ENCODE measurements around the gene PLEKHH1. TPM values are rescaled to one million over a fixed set of nuclear protein-coding genes. Genes with fewer than 3 reads are reported as not detected.

Gene PLEKHH1
- polyA plus RNA-seq, 1 donor from 2014 or later = 34.1 TPM

GRCh38 chr14:67573228-67574010, 40.3 kb downstream of the PLEKHH1 start (continued):
- TF ChIP-seq EZH2 (IDR thresholded peaks at IDR 0.05; ENCODE audit: borderline replicate concordance, insufficient read depth, low read length, poor library complexity, severe bottlenecking) = no peak
- TF ChIP-seq EP300 (conservative IDR thresholded peaks at IDR 0.05; ENCODE audit: poor library complexity, severe bottlenecking) = no peak
- TF ChIP-seq POLR2AphosphoS5 (IDR thresholded peaks at IDR 0.05) = no peak
- TF ChIP-seq RAD21 (conservative IDR thresholded peaks at IDR 0.05) = no peak
- no peak for TF ChIP-seq TAF1 (IDR thresholded peaks at IDR 0.05; ENCODE audit: low read depth)

GRCh38 chr14:67574156-67574555, 41.1 kb downstream of the PLEKHH1 start:
- H3K36me3 ChIP-seq (ENCODE audit: insufficient read depth, low read length) = peaks cover 13% of the 10 kb centered on the region
- H3K79me2 ChIP-seq (replicated peaks; ENCODE audit: insufficient read depth, low read length) = no peaks in the 10 kb centered on the region
- no peaks in the 10 kb centered on the region for H3K9me2 ChIP-seq (ENCODE audit: insufficient read depth, low read length)
- TF ChIP-seq EP300 (conservative IDR thresholded peaks at IDR 0.05; ENCODE audit: poor library complexity, severe bottlenecking) (no peak), REST (IDR thresholded peaks at IDR 0.05; ENCODE audit: borderline replicate concordance) (no peak), RAD21 (conservative IDR thresholded peaks at IDR 0.05) (no peak), POLR2AphosphoS5 (IDR thresholded peaks at IDR 0.05) (no peak), SMC3 (conservative IDR thresholded peaks at IDR 0.05; ENCODE audit: poor library complexity) (no peak), CTCF (IDR thresholded peaks at IDR 0.05; ENCODE audit: poor library complexity, severe bottlenecking) (no peak), TAF1 (IDR thresholded peaks at IDR 0.05; ENCODE audit: low read depth) (no peak), EZH2 (IDR thresholded peaks at IDR 0.05; ENCODE audit: borderline replicate concordance, insufficient read depth, low read length, poor library complexity, severe bottlenecking) (no peak), MXI1 (conservative IDR thresholded peaks at IDR 0.05; ENCODE audit: poor library complexity, severe bottlenecking) (no peak)
- H3F3A ChIP-seq (ENCODE audit: insufficient read depth, low read length, poor library complexity, severe bottlenecking) = no peaks in the 10 kb centered on the region
- no peak overlapping the region for H3K4me2 ChIP-seq (ENCODE audit: low read length)
- no peak overlapping the region for H3K27ac ChIP-seq (ENCODE audit: low read length)
- no peak overlapping the region for H2AFZ ChIP-seq (ENCODE audit: low read depth, low read length)
- no peak overlapping the region for H3K9ac ChIP-seq (ENCODE audit: low read length)
- H3K4me3 ChIP-seq (ENCODE audit: low read length) = no peak overlapping the region
- no peaks in the 10 kb centered on the region for H4K20me1 ChIP-seq (ENCODE audit: insufficient read depth)
- no peaks in the 10 kb centered on the region for H3K9me3 ChIP-seq (ENCODE audit: low read length)
- no peaks in the 10 kb centered on the region for H3K27me3 ChIP-seq (ENCODE audit: insufficient read depth, low read depth, low read length)

GRCh38 chr14:67574806-67575205, 41.7 kb downstream of the PLEKHH1 start:
- Histone ChIP-seq H3K9me2 (ENCODE audit: insufficient read depth, low read length) (no peaks in the 10 kb centered on the region), H3K4me3 (ENCODE audit: low read length) (no peak overlapping the region), H4K20me1 (ENCODE audit: insufficient read depth) (no peaks in the 10 kb centered on the region), H3K9ac (ENCODE audit: low read length) (no peak overlapping the region), H3K9me3 (ENCODE audit: low read length) (no peaks in the 10 kb centered on the region), H3F3A (ENCODE audit: insufficient read depth, low read length, poor library complexity, severe bottlenecking) (no peaks in the 10 kb centered on the region), H3K79me2 (replicated peaks; ENCODE audit: insufficient read depth, low read length) (no peaks in the 10 kb centered on the region), H2AFZ (ENCODE audit: low read depth, low read length) (no peak overlapping the region), H3K36me3 (ENCODE audit: insufficient read depth, low read length) (peaks cover 13% of the 10 kb centered on the region), H3K27me3 (ENCODE audit: insufficient read depth, low read depth, low read length) (no peaks in the 10 kb centered on the region), H3K4me2 (ENCODE audit: low read length) (no peak overlapping the region), H3K27ac (ENCODE audit: low read length) (no peak overlapping the region)
- TF ChIP-seq REST (IDR thresholded peaks at IDR 0.05; ENCODE audit: borderline replicate concordance) = no peak
- TF ChIP-seq MXI1 (conservative IDR thresholded peaks at IDR 0.05; ENCODE audit: poor library complexity, severe bottlenecking) = no peak

Data from neural cell (in vitro differentiated cells).